ENCODE results near the gene NEDD4. TPM values are rescaled to one million over a fixed set of nuclear protein-coding genes. Genes with fewer than 3 reads are reported as not detected.

The NEDD4 gene
- total and polyA plus RNA-seq, 2 of the 4 experiments (the other 2 are of a cell fraction): 27.4 to 80.7 TPM

- WGBS, 2 experiments (ENCODE audit: extremely low coverage in 2 of 2, insufficient read length in 1 of 2): no CpG with 5 or more reads among the region's 4 CpGs
- DNase-seq (no peak), ATAC-seq (ENCODE audit: low read depth) (no peak)
- Histone ChIP-seq H3K9me3 (ENCODE audit: control insufficient read depth, insufficient read depth, low read length) (no peaks in the 10 kb centered on the region), H3K4me1 (ENCODE audit: control insufficient read depth, insufficient read depth, low read length) (peaks cover 4% of the 10 kb centered on the region), H3K36me3 (ENCODE audit: control insufficient read depth, insufficient read depth, low read length) (peaks cover 32% of the 10 kb centered on the region), H2BK5ac (ENCODE audit: low read depth, low read length, poor library complexity, severe bottlenecking) (no peak overlapping the region), H3K23ac (ENCODE audit: low read depth, low read length) (no peak overlapping the region), H4K5ac (ENCODE audit: low read depth, low read length) (no peak overlapping the region), H2AFZ (replicated peaks; ENCODE audit: low read length, poor library complexity) (no peak overlapping the region), H4K91ac (ENCODE audit: insufficient read depth, low read depth, low read length) (no peak overlapping the region), H2AK5ac (ENCODE audit: low read depth, low read length) (no peak overlapping the region), H3K9me1 (ENCODE audit: insufficient read depth, low read length) (peaks cover 14% of the 10 kb centered on the region), H2BK20ac (ENCODE audit: low read depth, low read length) (no peak overlapping the region), H3K18ac (ENCODE audit: low read depth, low read length) (no peak overlapping the region), H3K79me1 (ENCODE audit: low read depth in 1 of 2, low read length in 2 of 2) (peaks cover 15 to 33% of the 10 kb centered on the region in 2 experiments; a peak in 3 of 4 replicates), H3K4ac (ENCODE audit: low read depth, low read length) (no peak overlapping the region), H3K9ac (ENCODE audit: low read depth, low read length) (no peak overlapping the region), H3K4me2 (ENCODE audit: low read depth, low read length) (no peak overlapping the region), H3K27me3 (ENCODE audit: control insufficient read depth, insufficient read depth, low read length) (no peaks in the 10 kb centered on the region), H4K8ac (ENCODE audit: low read depth in 2 of 2, low read length in 2 of 2) (no peak overlapping the region), H4K20me1 (ENCODE audit: insufficient read depth, low read length) (peaks cover 7% of the 10 kb centered on the region; the same call in 1 of the 2 replicates), H3K27ac (ENCODE audit: insufficient read depth, low read length) (no peak overlapping the region), H3K4me3 (ENCODE audit: insufficient read depth, low read depth, low read length) (no peak overlapping the region), H2BK120ac (ENCODE audit: low read depth, low read length) (no peak overlapping the region), H2AK9ac (replicated peaks; ENCODE audit: low read depth, low read length, poor library complexity) (no peak overlapping the region), H2BK15ac (ENCODE audit: low read depth, low read length) (no peak overlapping the region), H3K56ac (ENCODE audit: extremely low read depth, insufficient read depth, low read length) (no peak overlapping the region), H3K14ac (replicated peaks; ENCODE audit: low read depth, low read length) (no peak overlapping the region)
- CTCF ChIA-PET: interaction anchor here (0.8 kb wide), 1 partner anchor 9 kb away, joined by 3 read pairs; no protein-coding TSS in a partner anchor
- dilution Hi-C loops (cut with HindIII; ENCODE audit: low sequenced_read_pairs, unreplicated experiment) (no loop called here), intact Hi-C loops (cut with micrococcal nuclease) (no loop called here), in situ Hi-C loops (cut with MboI; ENCODE audit: low sequenced_read_pairs) (no loop called here)
- BruUV-seq (replicated peaks): no TSS peak
- no peak for TF ChIP-seq MAZ (IDR thresholded peaks at IDR 0.05; ENCODE audit: borderline replicate concordance, low read depth, low read length)
- TF ChIP-seq POLR2A (IDR thresholded peaks at IDR 0.05; ENCODE audit: low read depth, low read length): no peak
- TF ChIP-seq CHD1 (IDR thresholded peaks at IDR 0.05; ENCODE audit: low read depth, low read length): no peak
- TF ChIP-seq, protein P1, sequence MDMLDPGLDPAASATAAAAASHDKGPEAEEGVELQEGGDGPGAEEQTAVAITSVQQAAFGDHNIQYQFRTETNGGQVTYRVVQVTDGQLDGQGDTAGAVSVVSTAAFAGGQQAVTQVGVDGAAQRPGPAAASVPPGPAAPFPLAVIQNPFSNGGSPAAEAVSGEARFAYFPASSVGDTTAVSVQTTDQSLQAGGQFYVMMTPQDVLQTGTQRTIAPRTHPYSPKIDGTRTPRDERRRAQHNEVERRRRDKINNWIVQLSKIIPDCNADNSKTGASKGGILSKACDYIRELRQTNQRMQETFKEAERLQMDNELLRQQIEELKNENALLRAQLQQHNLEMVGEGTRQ (IDR thresholded peaks at IDR 0.05; ENCODE audit: low read depth, low read length): no peak
- no peak for TF ChIP-seq MAFK (IDR thresholded peaks at IDR 0.05; ENCODE audit: low read depth, low read length)
- no peak for TF ChIP-seq CTCF (conservative IDR thresholded peaks at IDR 0.05; ENCODE audit: low read depth, low read length)
- TF ChIP-seq BHLHE40 (IDR thresholded peaks at IDR 0.05; ENCODE audit: low read depth, low read length): no peak
- no peak for TF ChIP-seq RFX5 (IDR thresholded peaks at IDR 0.05; ENCODE audit: low read depth, low read length)
- no peak for TF ChIP-seq CEBPB (IDR thresholded peaks at IDR 0.05; ENCODE audit: low read depth, low read length)
- no peak for TF ChIP-seq RAD21 (IDR thresholded peaks at IDR 0.05; ENCODE audit: low read length)
- no peak for TF ChIP-seq SMC3 (IDR thresholded peaks at IDR 0.05; ENCODE audit: low read depth, low read length)
- POLR2A ChIA-PET (ENCODE audit: unreplicated experiment): no interaction called here
These were observed 140.3 kb downstream of the NEDD4 start for GRCh38 chr15:55853134-55853533.

Measured in IMR-90 (cell line).